Vagina (tissue), 2 donors: ENCODE data around the gene ARID5A.

ENCODE experiments used
- CTCF ChIP-seq, 3 experiments: fragments of 450-650 bp in 2 of 3; fragments of 200-600 bp in 1 of 3; sonication (generic) in 1 of 3; IDR thresholded peaks; one replicate each; pipeline ENCODE4 v1.5.1; 2017 to 2019; ENCODE audit warnings: antibody characterized with exemption in 3 of 3, mild to moderate bottlenecking in 2 of 3, moderate library complexity in 2 of 3
- POLR2A ChIP-seq, 2 donors: fragments of 450-650 bp; IDR thresholded peaks; one replicate each; pipeline ENCODE4 v1.6.1; 2017; ENCODE audit warnings: antibody characterized with exemption in 2 of 2, mild to moderate bottlenecking in 2 of 2, moderate library complexity in 2 of 2

- TF ChIP-seq CTCF (IDR thresholded peaks at IDR 0.05) (no peak), POLR2A (IDR thresholded peaks at IDR 0.05) (no peak)
These were observed 37.8 kb downstream of the ARID5A start for GRCh38 chr2:96574364-96574763.
